T-cell (primary cell): ENCODE results near the gene OR2T27. TPM values are rescaled to one million over a fixed set of nuclear protein-coding genes. Genes with fewer than 3 reads are reported as not detected.
"Not testable (repeated sequence)": the region's sequence is repeated elsewhere in the genome, so short reads cannot be mapped to it uniquely, and the experiment has no call there.

Experiments
- ATAC-seq, 4 experiments: fragments of 200-7000 bp in 3 of 4; fragments of 150-1000 bp in 1 of 4; cut with Tn5 transposase; replicated peaks in 1 of 4; 1 replicate in 3 of 4; 2 replicates in 1 of 4; pipeline ENCODE4 v1.10.0; 2021; ENCODE audit warnings: moderate library complexity in 3 of 4, mild to moderate bottlenecking in 2 of 4, moderate number of reproducible peaks in 1 of 4
- CTCF ChIA-PET, 2 donors: fragments of 300-600 bp; sonication (Branson Sonifier 250); formaldehyde crosslinking; loops; one replicate each; lab custom pipeline; 2022; ENCODE audit warnings: antibody characterized with exemption in 2 of 2; lab: Charles Lee
- POLR2A ChIA-PET, 2 donors: fragments of 300-600 bp; sonication (Branson Sonifier 250); formaldehyde crosslinking; loops; one replicate each; lab custom pipeline; 2022; ENCODE audit warnings: antibody characterized with exemption in 2 of 2; lab: Charles Lee
- DNase-seq, 35 experiments: peaks; one replicate each; pipeline versions ENCODE4 v3.0.0 to v3.0.0-alpha.2; 2013 to 2023
- H3K27ac ChIP-seq: one replicate; pipeline ENCODE4 v1.5.1; 2013; ENCODE audit warnings: low read length
- H3K27me3 ChIP-seq, 2 experiments: replicated peaks in 1 of 2; 1 replicate in 1 of 2; 2 replicates in 1 of 2; pipeline versions ENCODE4 v1.6.1 to v1.7.0; 2013; ENCODE audit warnings: low read length in 1 of 2, mixed read lengths in 1 of 2; ENCODE audit not compliant: control insufficient read depth in 2 of 2, insufficient read depth in 2 of 2; ENCODE audit errors: extremely low read depth in 1 of 2
- H3K36me3 ChIP-seq, 2 donors: 1 replicate in 1 of 2; 2 replicates in 1 of 2; pipeline versions ENCODE4 v1.6.1 to v1.7.0; 2013; ENCODE audit warnings: low read length in 1 of 2; ENCODE audit not compliant: control insufficient read depth in 2 of 2, insufficient read depth in 1 of 2; ENCODE audit errors: extremely low read depth in 1 of 2
- H3K4me1 ChIP-seq, 2 experiments: 1 replicate in 1 of 2; 2 replicates in 1 of 2; pipeline versions ENCODE4 v1.6.1 to v1.7.0; 2013; ENCODE audit warnings: low read length in 2 of 2, mixed read lengths in 1 of 2; ENCODE audit not compliant: insufficient read depth in 2 of 2, control insufficient read depth in 1 of 2; ENCODE audit errors: extremely low read depth in 1 of 2
- H3K4me3 ChIP-seq, 2 donors: 1 replicate in 1 of 2; 2 replicates in 1 of 2; pipeline versions ENCODE4 v1.5.1 to v1.7.0; 2013; ENCODE audit warnings: mild to moderate bottlenecking in 2 of 2, low read length in 1 of 2, moderate library complexity in 1 of 2; ENCODE audit not compliant: control insufficient read depth in 1 of 2; ENCODE audit errors: extremely low read depth in 1 of 2
- H3K9me3 ChIP-seq: 2 replicates; pipeline ENCODE4 v1.7.0; 2013
- H3K27ac Mint-ChIP-seq, 2 donors: one replicate each; pipeline ENCODE4 v1.8.0; 2020 to 2021; ENCODE audit warnings: mild to moderate bottlenecking in 2 of 2, mixed read lengths in 2 of 2
- H3K27me3 Mint-ChIP-seq, 2 donors: one replicate each; pipeline ENCODE4 v1.8.0; 2021 to 2022; ENCODE audit warnings: mixed read lengths in 2 of 2
- H3K36me3 Mint-ChIP-seq: one replicate; pipeline ENCODE4 v1.8.0; 2021; ENCODE audit warnings: mixed read lengths
- H3K4me1 Mint-ChIP-seq, 3 donors: one replicate each; pipeline ENCODE4 v1.8.0; 2020 to 2022; ENCODE audit warnings: mixed read lengths in 3 of 3, mild to moderate bottlenecking in 1 of 3
- H3K4me3 Mint-ChIP-seq, 3 donors: one replicate each; pipeline ENCODE4 v1.8.0; 2020 to 2022; ENCODE audit warnings: mild to moderate bottlenecking in 3 of 3, mixed read lengths in 3 of 3, moderate library complexity in 3 of 3
- H3K9me3 Mint-ChIP-seq, 3 donors: one replicate each; pipeline ENCODE4 v1.8.0; 2020 to 2022; ENCODE audit warnings: mixed read lengths in 3 of 3
- WGBS: methylation state at CpG from one replicate; pipeline ENCODE4 v1.1.5; 2013; ENCODE audit warnings: missing lambda C conversion rate; ENCODE audit not compliant: insufficient coverage; 5-methylcytosine and 5-hydroxymethylcytosine counted together
- total RNA-seq, 35 experiments: library from RNA in 6 of 35; stranded (reverse) in 6 of 35; fragments of 120-200 nt in 1 of 35; gene quantifications; one replicate each; pipeline versions ENCODE4 v1.2.1 to v1.2.4 and lab custom pipeline; 2013 to 2026

The OR2T27 gene
- total RNA-seq, 5 donors from 2014 or later (not counting 1 experiment from before 2014, with no cell fraction given) = not detected

GRCh38 chr1:248681651-248682050 lies 26.3 kb upstream of the OR2T27 start:
- no peak for DNase-seq
- ChIA-PET POLR2A (no interaction called here), CTCF (no interaction called here)
- H3K4me1 Mint-ChIP-seq = peaks cover under 1 to 2% (median under 1%) of the 10 kb centered on the region in 3 donors
- H3K9me3 Mint-ChIP-seq = no peaks in the 10 kb centered on the region
- Histone ChIP-seq H3K9me3 (no peaks in the 10 kb centered on the region), H3K4me1 (no peaks in the 10 kb centered on the region), H3K27ac (no peak overlapping the region), H3K36me3 (no peaks in the 10 kb centered on the region), H3K27me3 (peaks cover 0 to 9% of the 10 kb centered on the region in 2 experiments), H3K4me3 (no peak overlapping the region)
- H3K36me3 Mint-ChIP-seq = no peaks in the 10 kb centered on the region
- 82% methylated on average over 7 of the region's 8 CpGs for WGBS
- no peak for ATAC-seq
- H3K27ac Mint-ChIP-seq = no peak overlapping the region
- peaks cover 9 to 21% of the 10 kb centered on the region in 2 donors for H3K27me3 Mint-ChIP-seq
- H3K4me3 Mint-ChIP-seq = no peak overlapping the region

- Histone ChIP-seq H3K9me3 (no peaks in the 10 kb centered on the region), H3K27me3 (peaks cover 0 to 10% of the 10 kb centered on the region in 2 experiments), H3K4me3 (no peak overlapping the region), H3K27ac (no peak overlapping the region), H3K36me3 (no peaks in the 10 kb centered on the region), H3K4me1 (no peaks in the 10 kb centered on the region)
- H3K4me3 Mint-ChIP-seq = no peak overlapping the region
- peaks cover 0 to 4% of the 10 kb centered on the region in 2 donors for H3K27me3 Mint-ChIP-seq
- DNase-seq (no peak), ATAC-seq (no peak)
- no peak overlapping the region for H3K27ac Mint-ChIP-seq
- POLR2A ChIA-PET = no interaction called here
- H3K36me3 Mint-ChIP-seq = no peaks in the 10 kb centered on the region
- WGBS = no CpG with 5 or more reads among the region's 1 CpG
- H3K4me1 Mint-ChIP-seq = no peaks in the 10 kb centered on the region
- peaks cover 3 to 11% (median 5%) of the 10 kb centered on the region in 3 donors for H3K9me3 Mint-ChIP-seq
- CTCF ChIA-PET = no interaction called here
Observed at GRCh38 chr1:248670003-248670402, 14.7 kb upstream of the OR2T27 start.

GRCh38 chr1:248663453-248664328 lies 8.4 kb upstream of the OR2T27 start:
- H3K4me3 Mint-ChIP-seq, H3K27ac ChIP-seq, H3K36me3 ChIP-seq, H3K27me3 ChIP-seq, H3K27ac Mint-ChIP-seq, CTCF ChIA-PET, DNase-seq, H3K9me3 Mint-ChIP-seq, H3K9me3 ChIP-seq, POLR2A ChIA-PET, H3K36me3 Mint-ChIP-seq, H3K4me3 ChIP-seq, H3K4me1 ChIP-seq, H3K4me1 Mint-ChIP-seq, H3K27me3 Mint-ChIP-seq: not testable (repeated sequence)
- 70% methylated on average over 4 of the region's 5 CpGs for WGBS
- peak in 1 of 4 experiments; percentile 41 for ATAC-seq

GRCh38 chr1:248656797-248657196 lies 1.5 kb upstream of the OR2T27 start:
- not testable (repeated sequence) for ATAC-seq

GRCh38 chr1:248648770-248649536 lies 6.4 kb downstream of the OR2T27 start:
- H3K27me3 ChIP-seq, H3K27ac Mint-ChIP-seq, H3K4me1 Mint-ChIP-seq, H3K9me3 ChIP-seq, H3K4me3 Mint-ChIP-seq, CTCF ChIA-PET, H3K36me3 Mint-ChIP-seq, H3K4me3 ChIP-seq, H3K9me3 Mint-ChIP-seq, ATAC-seq, H3K27me3 Mint-ChIP-seq, DNase-seq, H3K27ac ChIP-seq, H3K36me3 ChIP-seq, H3K4me1 ChIP-seq, POLR2A ChIA-PET: not testable (repeated sequence)
- no CpG with 5 or more reads among the region's 1 CpG for WGBS

More at GRCh38 chr1:248656797-248657196, 1.5 kb upstream of the OR2T27 start:
- H3K27ac Mint-ChIP-seq, H3K4me3 Mint-ChIP-seq, H3K27me3 Mint-ChIP-seq, H3K36me3 ChIP-seq, H3K27me3 ChIP-seq, H3K27ac ChIP-seq, POLR2A ChIA-PET, DNase-seq, H3K9me3 ChIP-seq, H3K9me3 Mint-ChIP-seq, H3K4me1 Mint-ChIP-seq, CTCF ChIA-PET, H3K4me3 ChIP-seq, H3K36me3 Mint-ChIP-seq, H3K4me1 ChIP-seq: not testable (repeated sequence)
- WGBS = no CpG with 5 or more reads among the region's 6 CpGs

- H3K36me3 Mint-ChIP-seq = not testable (repeated sequence)
Observed at GRCh38 chr1:248645178-248645577, 10.2 kb downstream of the OR2T27 start, which contains the start of gene OR2T35. Gene OR2T35, minus strand, starts transcription at chr1:248645278. Its CDS starts 6,020 bp downstream, at chr1:248639258.

More at GRCh38 chr1:248645178-248645577, 10.2 kb downstream of the OR2T27 start, which contains the start of gene OR2T35:
- H3K27ac Mint-ChIP-seq, DNase-seq, H3K27me3 ChIP-seq, H3K9me3 Mint-ChIP-seq, H3K27me3 Mint-ChIP-seq, ATAC-seq, POLR2A ChIA-PET, H3K4me1 ChIP-seq, H3K4me3 Mint-ChIP-seq, H3K4me1 Mint-ChIP-seq, H3K27ac ChIP-seq, H3K9me3 ChIP-seq, H3K4me3 ChIP-seq, H3K36me3 ChIP-seq, CTCF ChIA-PET: not testable (repeated sequence)
- 100% methylated on average over 1 of the region's 3 CpGs for WGBS
